ENCODE data around the gene CA12. TPM values are rescaled to one million over a fixed set of nuclear protein-coding genes. Genes with fewer than 3 reads are reported as not detected.
"Not testable (repeated sequence)": the region's sequence is repeated elsewhere in the genome, so short reads cannot be mapped to it uniquely, and the experiment has no call there.

CA12 gene
- total RNA-seq, 1 donor from 2014 or later, result not detected

DNA sequence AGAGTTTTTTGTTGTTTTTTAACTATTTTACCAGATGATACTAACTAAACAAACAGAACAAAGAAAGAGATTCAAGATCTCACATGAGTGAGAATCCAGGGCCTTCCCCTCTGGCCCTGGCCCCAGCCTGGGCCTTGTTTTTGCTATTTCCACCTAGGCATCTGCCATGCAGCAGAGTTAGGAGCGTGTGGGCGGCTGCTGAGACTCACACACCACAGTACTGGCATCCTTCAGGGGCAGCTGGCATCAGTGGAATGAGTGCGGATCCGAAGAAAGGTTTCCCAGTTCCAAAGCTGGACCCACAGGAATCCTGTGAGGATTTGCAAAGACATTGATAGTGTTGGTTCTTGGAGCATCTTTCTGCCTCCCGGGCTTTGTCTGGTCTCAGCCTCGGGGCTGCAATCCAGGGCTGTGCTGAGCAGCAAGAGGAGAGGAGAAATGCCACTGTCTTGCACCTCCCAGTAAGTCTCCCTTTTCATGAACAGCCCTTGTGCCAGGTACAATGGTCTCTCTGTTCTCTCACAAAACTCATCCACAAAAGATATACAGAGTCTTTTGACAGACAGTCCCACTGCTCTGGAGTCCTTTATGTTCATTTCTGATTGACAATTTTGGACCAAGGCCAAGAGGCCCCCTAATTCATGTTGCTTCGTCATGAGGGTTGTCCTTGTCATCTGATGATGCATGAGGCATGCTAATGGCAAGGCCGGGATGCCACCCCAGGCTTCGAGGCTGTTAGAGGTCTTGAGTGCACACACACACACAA is 57.7 kb downstream of the CA12 start:
- no peaks in the 10 kb centered on the region for H3K9me3 Mint-ChIP-seq (ENCODE audit: unreplicated experiment)
- TF ChIP-seq, protein P1, sequence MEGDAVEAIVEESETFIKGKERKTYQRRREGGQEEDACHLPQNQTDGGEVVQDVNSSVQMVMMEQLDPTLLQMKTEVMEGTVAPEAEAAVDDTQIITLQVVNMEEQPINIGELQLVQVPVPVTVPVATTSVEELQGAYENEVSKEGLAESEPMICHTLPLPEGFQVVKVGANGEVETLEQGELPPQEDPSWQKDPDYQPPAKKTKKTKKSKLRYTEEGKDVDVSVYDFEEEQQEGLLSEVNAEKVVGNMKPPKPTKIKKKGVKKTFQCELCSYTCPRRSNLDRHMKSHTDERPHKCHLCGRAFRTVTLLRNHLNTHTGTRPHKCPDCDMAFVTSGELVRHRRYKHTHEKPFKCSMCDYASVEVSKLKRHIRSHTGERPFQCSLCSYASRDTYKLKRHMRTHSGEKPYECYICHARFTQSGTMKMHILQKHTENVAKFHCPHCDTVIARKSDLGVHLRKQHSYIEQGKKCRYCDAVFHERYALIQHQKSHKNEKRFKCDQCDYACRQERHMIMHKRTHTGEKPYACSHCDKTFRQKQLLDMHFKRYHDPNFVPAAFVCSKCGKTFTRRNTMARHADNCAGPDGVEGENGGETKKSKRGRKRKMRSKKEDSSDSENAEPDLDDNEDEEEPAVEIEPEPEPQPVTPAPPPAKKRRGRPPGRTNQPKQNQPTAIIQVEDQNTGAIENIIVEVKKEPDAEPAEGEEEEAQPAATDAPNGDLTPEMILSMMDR (IDR thresholded peaks at IDR 0.05; ENCODE audit: partially characterized antibody, unreplicated experiment), result no peak
- H3K36me3 Mint-ChIP-seq (ENCODE audit: unreplicated experiment), result no peaks in the 10 kb centered on the region
- H3K27ac Mint-ChIP-seq (ENCODE audit: unreplicated experiment), result no peak overlapping the region
- H3K4me3 Mint-ChIP-seq (ENCODE audit: unreplicated experiment), result no peak overlapping the region
- H3K4me1 Mint-ChIP-seq (ENCODE audit: low read depth, unreplicated experiment), result no peaks in the 10 kb centered on the region
- no peaks in the 10 kb centered on the region for H3K27me3 Mint-ChIP-seq (ENCODE audit: unreplicated experiment)
- DNase-seq, result no peak

DNA sequence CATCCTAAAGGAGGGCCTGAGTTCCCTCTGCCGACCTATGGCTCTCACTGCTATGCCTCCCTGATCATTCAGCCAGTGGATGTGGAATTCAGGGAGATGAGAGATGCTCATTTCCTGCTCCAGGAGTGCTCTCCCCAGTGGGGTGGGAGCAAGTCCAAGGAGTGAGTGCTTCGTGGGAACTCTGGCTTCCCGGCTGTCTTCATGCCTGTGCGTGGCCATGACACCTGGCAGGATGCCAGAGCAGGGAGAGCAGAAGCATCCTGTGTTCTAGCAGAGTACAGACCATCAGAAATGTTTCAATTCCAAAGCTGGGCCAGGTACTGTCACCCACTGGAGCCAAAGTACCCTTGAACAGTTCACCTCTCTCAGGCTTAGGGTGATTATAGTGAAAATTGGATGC is 59.1 kb downstream of the CA12 start:
- no peak overlapping the region for H3K4me3 Mint-ChIP-seq (ENCODE audit: unreplicated experiment)
- no peaks in the 10 kb centered on the region for H3K9me3 Mint-ChIP-seq (ENCODE audit: unreplicated experiment)
- no peaks in the 10 kb centered on the region for H3K4me1 Mint-ChIP-seq (ENCODE audit: low read depth, unreplicated experiment)
- no peaks in the 10 kb centered on the region for H3K27me3 Mint-ChIP-seq (ENCODE audit: unreplicated experiment)
- TF ChIP-seq, protein P1 (IDR thresholded peaks at IDR 0.05; ENCODE audit: partially characterized antibody, unreplicated experiment), result no peak
- no peaks in the 10 kb centered on the region for H3K36me3 Mint-ChIP-seq (ENCODE audit: unreplicated experiment)
- H3K27ac Mint-ChIP-seq (ENCODE audit: unreplicated experiment), result no peak overlapping the region
- no peak for DNase-seq

DNA sequence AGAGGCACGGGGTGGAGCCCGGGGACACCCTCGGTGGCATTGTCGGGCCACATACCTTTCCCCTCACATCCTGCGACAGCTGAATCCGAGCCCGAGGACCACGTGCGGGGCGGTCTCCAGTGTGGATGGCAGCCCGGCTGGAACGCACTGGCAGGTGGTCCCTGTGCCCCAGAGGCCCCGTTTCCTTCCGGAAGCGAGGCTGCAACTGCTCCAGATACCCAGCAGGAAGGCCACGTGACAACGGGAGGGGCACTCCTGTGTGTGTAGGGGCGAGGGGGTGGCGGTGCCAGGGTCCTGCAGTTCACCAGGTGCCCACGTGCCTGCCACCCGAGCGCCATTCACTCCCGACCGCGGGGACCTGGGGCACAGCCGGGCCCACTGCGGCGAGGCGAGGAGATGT is 60.2 kb downstream of the CA12 start:
- no peaks in the 10 kb centered on the region for H3K27me3 Mint-ChIP-seq (ENCODE audit: unreplicated experiment)

DNA sequence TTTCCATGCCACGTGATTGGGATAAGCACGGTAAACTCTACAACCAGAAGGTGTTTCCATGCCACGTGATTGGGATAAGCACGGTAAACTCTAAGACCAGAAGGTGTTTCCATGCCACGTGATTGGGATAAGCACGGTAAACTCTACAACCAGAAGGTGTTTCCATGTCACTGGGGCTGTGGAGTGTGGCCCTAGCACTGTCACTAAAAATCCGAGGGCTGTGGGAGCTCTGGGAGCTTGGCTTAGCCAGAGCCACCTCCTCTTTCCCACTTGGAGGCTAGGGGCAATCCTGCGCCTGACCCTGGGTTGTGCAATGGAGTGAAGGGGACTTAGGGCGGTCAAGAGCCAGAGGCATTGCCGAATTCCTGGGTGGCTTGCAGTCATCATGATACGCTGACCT is 60.7 kb downstream of the CA12 start:
- H3K4me1 Mint-ChIP-seq (ENCODE audit: low read depth, unreplicated experiment); H3K9me3 Mint-ChIP-seq (ENCODE audit: unreplicated experiment); H3K36me3 Mint-ChIP-seq (ENCODE audit: unreplicated experiment); DNase-seq; H3K27ac Mint-ChIP-seq (ENCODE audit: unreplicated experiment); H3K4me3 Mint-ChIP-seq (ENCODE audit: unreplicated experiment); H3K27me3 Mint-ChIP-seq (ENCODE audit: unreplicated experiment): not testable (repeated sequence)

More for the DNA sequence above, 60.2 kb downstream of the CA12 start:
- H3K4me1 Mint-ChIP-seq (ENCODE audit: low read depth, unreplicated experiment), result no peaks in the 10 kb centered on the region
- H3K4me3 Mint-ChIP-seq (ENCODE audit: unreplicated experiment), result no peak overlapping the region
- no peaks in the 10 kb centered on the region for H3K36me3 Mint-ChIP-seq (ENCODE audit: unreplicated experiment)
- H3K27ac Mint-ChIP-seq (ENCODE audit: unreplicated experiment), result no peak overlapping the region
- TF ChIP-seq, protein P1 (IDR thresholded peaks at IDR 0.05; ENCODE audit: partially characterized antibody, unreplicated experiment), result no peak
- no peak for DNase-seq
- H3K9me3 Mint-ChIP-seq (ENCODE audit: unreplicated experiment), result no peaks in the 10 kb centered on the region

DNA sequence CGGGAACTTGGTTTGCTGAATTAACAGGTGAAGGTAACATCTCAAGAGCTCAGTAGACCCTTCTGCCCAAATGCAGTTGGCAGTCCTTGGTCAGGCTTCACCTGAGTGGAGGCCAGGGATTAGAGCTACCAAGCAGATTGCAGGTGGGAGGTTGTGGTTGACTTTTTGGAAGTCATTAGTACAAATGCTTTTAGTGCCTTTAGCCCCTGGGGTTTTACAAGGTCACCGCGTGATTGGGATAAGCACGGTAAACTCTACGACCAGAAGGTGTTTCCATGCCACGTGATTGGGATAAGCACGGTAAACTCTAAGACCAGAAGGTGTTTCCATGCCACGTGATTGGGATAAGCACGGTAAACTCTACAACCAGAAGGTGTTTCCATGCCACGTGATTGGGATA is 61.2 kb downstream of the CA12 start:
- H3K27me3 Mint-ChIP-seq (ENCODE audit: unreplicated experiment); H3K9me3 Mint-ChIP-seq (ENCODE audit: unreplicated experiment); DNase-seq; H3K36me3 Mint-ChIP-seq (ENCODE audit: unreplicated experiment); H3K4me1 Mint-ChIP-seq (ENCODE audit: low read depth, unreplicated experiment); H3K4me3 Mint-ChIP-seq (ENCODE audit: unreplicated experiment); H3K27ac Mint-ChIP-seq (ENCODE audit: unreplicated experiment): not testable (repeated sequence)

DNA sequence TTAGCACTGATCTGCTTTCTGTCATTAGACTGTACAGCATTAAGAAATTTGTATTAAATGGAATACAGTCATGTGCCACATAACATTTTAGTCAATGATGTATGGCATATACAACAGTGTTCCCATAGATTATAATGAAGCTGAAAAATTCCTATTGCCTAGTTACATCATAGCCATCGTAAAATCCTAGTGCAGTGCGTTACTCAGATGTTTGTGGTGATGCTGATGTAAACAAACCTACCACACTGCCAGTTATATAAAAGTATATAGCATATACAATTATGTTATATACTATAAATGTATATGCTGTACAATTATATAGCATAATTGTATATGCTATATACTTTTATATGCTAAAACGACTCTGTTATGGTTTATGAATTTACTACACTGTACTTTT is 62.6 kb downstream of the CA12 start:
- TF ChIP-seq, protein P1 (IDR thresholded peaks at IDR 0.05; ENCODE audit: partially characterized antibody, unreplicated experiment), result no peak
- H3K36me3 Mint-ChIP-seq (ENCODE audit: unreplicated experiment), result no peaks in the 10 kb centered on the region
- no peak overlapping the region for H3K27ac Mint-ChIP-seq (ENCODE audit: unreplicated experiment)
- H3K27me3 Mint-ChIP-seq (ENCODE audit: unreplicated experiment), result no peaks in the 10 kb centered on the region
- no peaks in the 10 kb centered on the region for H3K9me3 Mint-ChIP-seq (ENCODE audit: unreplicated experiment)
- no peak for DNase-seq
- H3K4me1 Mint-ChIP-seq (ENCODE audit: low read depth, unreplicated experiment), result no peaks in the 10 kb centered on the region
- H3K4me3 Mint-ChIP-seq (ENCODE audit: unreplicated experiment), result no peak overlapping the region
